NCI-H187 (cell line): ENCODE results near the gene MCRIP2.

Experiments
- DNase-seq, 2 experiments: peaks; one replicate each; lab custom pipeline; 2025; lab: John Stamatoyannopoulos, UW

MCRIP2 gene

DNA sequence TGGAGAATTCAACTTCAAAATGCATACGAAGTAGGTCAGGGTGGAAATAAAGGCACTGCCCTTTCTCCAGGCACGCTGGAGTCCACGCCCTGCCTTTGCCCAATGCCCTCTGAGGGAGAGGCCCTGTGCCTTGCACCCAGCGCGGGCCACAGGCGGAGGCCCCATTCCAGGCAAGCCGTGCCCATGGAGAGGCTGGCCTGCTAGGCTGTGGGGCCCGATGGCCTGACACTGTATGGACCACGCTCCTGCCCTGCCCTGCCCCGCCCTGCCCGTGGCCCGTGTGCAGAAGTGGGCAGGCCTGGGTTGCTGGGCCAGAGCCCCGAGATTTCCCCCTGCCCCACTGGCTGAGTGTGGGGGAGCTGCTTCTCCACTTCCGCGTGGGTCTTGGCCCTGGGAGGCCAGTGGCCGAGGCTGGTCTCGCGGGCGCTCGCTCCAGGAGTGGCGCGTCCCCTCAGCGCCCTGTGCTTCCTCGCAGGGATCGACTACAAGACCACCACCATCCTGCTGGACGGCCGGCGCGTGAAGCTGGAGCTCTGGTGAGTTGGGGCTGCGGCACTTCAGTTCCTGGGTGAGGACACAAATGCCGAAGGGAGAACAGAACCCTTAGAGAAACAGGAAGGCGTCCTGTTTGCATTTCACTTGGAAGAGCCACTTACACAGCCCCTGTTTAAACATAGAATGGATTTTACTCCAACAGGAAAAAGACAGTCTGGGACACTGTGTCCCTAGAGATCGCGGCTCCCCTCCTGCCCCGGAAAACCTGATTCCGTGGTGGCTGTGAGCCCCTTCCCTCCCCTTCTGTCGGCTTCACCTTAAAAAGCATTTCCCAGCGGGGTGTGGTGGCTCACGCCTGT is 24.7 kb upstream of the MCRIP2 start:
- no peak for DNase-seq

DNA sequence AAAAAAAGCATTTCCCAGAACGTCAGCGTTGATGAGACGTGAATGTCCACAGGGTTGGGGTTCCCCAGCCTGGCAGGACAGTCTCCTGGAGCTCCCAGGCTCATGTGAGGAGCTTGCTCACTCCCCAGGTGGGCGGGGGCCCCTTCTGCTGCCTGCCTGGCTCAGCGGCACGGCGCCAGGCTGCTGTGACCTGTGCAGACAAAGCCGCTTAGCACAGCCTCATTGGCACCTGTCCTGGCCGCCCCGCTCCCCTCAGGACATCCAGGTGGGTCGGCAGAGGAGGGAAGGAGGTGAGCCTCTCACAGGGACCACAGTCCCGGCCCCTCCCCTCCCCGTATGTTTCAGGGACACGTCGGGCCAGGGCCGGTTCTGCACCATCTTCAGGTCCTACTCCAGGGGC is 23.8 kb upstream of the MCRIP2 start:
- no peak for DNase-seq

DNA sequence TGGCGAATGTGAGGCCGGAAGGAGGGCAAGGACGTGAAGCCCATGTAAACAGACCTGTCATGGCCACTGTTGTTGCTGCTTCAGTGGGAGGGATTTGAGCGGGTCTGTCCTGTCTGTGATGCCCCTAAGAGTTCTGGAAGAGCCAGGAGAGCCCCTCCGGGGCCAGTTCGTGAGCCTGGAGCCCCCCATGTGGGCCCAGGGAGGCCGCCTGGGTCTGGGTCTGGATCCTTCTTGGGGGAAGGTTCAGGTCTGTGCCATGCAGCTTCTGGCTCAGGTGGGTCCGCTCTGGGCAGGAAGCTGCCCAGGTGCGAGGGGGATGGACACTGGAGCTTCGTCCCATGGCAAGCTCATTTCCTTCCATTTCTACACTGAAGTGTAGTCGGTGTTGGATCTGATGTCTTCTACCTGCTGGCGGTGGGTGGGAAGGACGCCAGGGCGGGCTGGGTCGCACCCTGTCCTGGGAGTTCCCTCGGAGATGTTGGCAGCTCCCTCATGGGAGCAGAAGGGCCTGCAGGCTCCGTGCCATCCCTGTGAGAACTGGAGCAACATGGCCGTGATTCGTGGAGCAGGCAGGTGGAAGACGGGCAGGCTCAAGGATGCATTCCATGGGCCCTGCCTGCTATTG is 22.0 kb upstream of the MCRIP2 start:
- DNase-seq: no peak

DNA sequence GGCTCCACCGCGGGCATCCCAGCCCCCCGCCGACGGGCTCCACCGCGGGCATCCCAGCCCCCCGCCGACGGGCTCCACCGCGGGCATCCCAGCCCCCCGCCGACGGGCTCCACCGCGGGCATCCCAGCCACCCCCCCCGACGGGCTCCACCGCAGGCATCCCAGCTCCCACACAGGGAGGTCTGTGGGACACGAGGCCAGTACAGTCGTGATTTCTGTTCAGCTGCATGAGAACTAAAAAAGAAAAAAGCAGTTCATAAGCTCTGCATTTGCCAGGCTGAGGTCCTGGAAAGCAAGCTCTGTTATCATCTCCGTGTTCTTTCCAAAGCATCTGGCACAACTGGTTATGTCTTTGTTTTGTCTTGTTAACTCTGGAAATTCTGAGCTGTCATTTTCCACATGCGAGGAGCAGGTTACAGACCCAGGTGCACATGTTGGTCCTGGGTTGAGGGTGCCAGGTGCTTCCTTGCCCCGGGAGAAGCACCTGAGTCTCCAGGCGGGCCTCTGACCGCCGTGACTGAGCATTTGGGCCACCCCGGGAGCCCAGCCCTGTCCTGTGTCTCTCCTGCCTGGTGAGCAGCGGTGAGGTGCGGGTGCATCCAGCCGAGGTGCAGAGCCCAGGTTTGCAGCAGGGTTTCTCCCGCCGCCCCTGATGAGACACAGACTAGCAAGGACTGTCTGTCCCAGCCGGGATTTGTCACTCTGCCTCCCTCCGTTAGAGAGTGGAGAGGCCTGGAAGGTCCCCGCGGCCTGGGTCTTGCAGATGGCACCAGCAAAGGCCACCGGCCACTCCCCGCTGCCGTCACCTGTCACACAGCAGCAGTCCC is 20.7 kb upstream of the MCRIP2 start:
- DNase-seq: no peak

DNA sequence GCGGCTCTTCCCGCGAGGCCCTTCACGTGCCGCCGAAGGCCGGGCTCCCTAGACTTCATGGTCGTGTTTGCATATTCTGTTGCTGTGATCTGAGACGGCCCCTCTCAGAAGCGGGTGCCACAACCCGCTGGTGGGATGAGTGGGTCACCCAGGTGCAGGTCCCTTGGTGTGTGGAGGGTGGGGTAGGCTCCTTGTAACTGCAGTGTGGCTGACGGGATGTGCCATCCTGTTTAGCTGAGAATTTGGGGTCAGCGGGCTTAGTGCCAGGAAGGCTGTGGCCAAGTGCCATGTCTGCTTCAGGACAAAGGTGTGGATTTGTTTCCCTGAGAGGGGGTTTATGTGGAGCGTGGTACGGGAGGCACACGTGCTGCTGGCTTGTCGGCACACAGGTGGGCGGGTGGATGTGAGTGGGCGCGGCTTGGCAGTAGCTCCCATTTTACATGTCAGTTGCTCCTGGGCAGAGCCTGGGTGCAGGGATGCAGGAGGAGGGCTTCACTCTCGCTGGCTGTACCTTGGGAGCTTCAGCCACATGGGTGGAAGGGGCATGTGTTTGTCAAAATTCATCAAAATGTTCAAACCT is 20.0 kb upstream of the MCRIP2 start:
- DNase-seq: no peak

DNA sequence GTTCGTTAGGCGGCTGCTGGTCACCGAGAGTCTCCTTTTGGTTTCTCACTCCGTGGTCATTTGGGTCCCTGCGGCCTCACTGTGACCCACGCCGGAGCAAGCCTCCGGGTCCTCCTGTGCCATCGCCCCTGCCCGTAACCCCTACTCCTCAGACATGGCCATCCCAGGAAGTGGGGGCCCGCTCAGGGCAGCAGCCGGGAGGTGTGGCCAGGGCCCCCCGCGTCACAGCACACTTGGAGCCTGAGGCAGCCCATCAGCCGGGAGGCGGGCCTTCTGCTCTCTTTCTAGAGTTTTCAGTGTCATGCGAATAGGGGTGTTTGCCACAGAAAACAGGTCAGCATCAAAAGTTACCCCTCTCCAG is 18.7 kb upstream of the MCRIP2 start:
- no peak for DNase-seq

DNA sequence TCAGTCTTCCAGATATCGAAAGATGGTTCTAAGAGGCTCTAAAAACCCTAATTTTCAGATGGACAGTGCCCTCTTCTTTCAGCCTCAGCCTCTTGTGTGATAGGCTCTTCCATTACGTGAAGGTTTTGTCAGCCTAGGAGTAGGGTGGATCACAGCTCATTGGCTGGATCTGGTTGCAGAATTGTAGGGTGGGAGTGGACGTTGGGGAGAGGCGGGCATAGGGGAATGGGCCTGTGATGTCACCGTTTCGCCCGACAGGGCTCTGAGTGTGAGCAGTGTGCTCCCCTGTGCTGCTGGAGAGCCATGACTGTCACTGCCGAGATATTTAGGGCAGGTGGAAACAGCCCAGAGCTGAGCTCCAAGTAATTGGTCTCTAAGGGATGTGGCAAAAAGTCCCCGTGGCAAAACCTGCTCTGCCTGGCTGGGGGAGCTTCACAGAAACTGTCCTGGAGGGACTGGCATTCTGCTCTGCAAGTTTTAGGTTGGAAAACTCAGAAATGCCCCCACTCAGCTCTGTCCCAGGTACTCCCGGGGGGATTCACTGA is 17.0 kb upstream of the MCRIP2 start:
- no peak for DNase-seq

DNA sequence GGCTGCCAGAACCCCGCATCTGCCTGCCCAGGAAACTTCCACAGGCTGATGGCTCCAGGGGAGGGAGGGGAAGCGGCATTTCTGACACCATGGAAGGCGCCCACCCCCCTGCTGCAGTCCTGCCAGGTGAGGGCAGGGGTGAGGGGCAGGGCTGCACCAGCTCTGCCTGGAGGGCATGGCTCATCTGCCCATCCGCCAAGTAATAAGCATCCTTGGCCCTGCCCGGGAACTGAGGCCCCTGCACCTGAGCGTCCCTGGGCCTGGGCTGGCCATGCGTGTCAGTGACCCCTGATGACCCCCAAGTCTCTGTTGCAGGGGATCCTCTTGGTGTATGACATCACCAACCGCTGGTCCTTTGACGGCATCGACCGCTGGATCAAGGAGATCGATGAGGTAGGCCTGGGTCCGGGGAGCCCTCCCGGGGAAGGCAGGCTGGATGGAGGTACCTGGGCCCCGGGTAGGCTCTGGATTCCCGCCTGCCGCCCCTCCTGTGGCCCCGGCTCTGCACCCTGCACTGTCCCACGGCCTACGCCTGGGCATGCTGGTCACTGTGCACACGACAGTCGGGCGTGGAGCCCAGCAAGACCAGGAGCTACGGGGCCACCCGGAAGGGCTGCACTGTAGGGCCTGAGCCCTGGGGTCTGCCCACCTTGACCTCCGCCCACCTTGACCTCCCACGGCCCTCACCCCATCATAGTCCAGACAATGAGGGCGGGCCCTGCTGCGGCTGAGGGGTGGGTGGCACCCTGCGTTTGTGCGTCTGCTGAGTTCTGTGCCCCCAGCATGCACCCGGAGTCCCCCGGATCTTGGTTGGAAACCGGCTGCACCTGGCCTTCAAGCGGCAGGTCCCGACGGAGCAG is 16.3 kb upstream of the MCRIP2 start:
- no peak for DNase-seq

DNA sequence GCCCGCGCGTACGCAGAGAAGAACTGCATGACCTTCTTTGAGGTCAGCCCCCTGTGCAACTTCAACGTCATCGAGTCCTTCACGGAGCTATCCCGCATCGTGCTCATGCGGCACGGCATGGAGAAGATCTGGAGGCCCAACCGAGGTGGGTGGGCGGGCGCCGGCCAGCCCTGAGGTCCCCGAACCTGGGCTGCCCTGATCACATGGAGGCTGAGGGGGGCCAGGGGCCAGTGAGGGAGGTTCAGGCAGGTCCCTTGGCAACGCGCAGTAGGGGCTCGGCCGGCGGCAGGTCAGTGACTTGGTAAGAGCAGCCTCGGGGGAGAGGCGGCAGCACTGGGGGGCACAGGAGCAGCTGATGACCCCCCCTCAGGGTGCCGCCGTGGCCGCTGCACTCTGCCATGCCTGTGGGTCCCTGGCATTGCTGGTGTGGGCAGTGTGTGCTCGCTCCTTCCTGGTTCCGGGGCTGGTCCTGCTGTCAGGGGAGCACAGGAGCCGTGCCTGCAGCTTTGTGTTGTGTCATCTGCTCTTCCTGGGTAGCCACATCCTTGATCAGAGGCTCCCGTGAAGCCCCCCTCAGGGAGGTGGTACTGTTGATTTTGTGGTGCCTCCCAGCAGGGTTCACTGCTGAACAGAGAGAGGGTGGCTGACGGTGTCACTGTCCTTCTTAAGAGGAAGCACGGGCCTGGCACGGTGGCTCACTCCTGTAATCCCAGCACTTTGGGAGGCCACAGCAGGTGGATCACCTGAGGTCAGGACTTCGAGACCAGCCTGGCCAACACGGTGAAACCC is 15.5 kb upstream of the MCRIP2 start:
- no peak for DNase-seq

DNA sequence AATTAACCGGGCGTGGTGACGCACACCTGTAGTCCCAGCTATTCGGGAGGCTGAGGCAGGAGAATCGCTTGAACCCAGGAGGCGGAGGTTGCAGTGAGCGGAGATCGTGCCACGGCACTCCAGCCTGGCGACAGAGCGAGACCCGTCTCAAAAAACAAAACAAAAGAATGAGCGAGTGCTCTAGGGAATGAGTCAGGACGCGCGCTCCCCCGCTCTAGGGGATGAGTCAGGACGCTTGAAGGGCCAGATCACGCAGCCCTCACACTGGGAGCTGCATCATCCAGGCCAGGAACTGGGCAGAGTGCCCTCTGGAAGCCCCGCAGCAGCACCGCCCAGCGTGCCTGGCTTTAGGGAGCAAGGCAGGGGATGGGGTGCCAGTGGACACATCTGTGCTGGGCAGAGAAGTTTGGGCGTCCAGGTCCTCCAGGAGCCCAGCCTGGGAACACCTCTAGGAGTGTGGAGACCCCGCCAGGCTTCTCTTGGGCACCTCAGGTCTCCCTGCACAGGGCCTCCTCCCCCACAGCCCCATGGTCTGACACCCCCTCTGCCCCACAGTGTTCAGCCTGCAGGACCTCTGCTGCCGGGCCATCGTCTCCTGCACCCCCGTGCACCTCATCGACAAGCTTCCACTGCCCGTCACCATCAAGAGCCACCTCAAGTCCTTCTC is 14.7 kb upstream of the MCRIP2 start:
- no peak for DNase-seq

DNA sequence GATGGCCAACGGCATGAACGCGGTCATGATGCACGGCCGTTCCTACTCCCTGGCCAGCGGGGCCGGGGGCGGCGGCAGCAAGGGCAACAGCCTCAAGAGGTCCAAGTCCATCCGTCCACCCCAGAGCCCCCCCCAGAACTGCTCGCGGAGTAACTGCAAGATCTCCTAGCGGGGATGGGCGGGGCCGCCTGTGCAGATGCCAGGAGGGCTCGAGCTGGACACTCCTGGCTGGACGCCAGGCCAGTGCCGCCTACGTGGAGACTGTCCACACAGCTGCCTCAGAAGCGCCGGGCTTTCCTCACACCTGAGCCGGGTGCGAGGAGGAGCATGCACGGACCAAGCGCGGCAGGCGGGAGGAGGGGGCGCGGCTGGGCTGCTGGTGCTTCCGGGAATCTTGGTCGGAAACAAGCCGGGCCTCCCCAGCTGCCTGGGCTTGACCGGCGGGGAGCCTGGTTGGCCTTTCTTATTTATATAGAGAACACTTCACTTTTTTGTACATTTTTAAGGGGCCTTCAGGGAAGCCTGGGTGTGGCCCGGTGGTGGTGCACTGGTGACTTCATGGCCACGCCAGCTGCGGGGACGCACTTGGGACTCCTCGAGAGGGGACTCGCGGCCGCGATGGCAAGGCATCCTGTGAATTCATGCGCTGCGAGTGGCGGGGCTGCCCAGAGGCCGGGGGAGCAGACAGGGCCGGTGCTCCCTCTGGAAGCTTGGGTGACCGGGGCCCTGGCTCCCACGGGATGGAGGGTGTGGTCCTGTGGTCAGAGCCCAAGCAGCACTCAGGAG is 14.0 kb upstream of the MCRIP2 start:
- DNase-seq: no peak

DNA sequence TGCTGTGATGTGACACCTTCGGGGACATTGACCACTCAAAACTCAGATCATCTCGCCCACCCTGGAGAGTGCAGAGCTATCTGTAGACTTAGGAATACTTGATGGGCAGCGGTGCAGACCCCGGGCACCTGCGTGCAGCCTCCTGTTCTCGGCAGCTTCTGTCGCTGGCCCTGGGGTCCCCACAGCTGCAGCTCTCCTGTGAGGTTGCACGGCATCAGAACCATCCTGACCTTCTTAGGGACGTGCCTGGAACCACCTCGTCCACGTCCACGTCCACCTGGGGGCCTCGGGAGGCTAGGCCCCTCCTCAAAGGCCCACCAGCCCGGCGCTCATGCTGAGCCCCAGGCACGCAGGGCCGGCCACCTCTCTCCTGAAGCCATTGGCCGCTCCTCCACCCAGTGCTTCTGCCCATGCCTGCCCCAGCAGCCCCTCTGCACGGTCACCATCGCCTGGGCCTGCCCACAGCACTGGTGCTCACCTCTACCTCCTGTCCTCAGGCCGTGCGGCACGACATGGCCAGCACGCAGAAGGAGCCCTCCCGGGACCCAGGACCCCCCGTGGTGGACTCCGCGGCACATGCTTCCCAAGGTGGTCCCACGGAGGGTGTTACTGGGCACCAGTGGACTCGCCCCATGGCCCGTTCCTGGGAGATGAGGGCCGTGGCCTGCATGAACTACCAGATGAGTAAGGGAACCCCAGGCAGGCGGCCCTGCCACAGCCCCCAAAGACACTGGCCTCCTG is 13.1 kb upstream of the MCRIP2 start:
- DNase-seq: no peak

DNA sequence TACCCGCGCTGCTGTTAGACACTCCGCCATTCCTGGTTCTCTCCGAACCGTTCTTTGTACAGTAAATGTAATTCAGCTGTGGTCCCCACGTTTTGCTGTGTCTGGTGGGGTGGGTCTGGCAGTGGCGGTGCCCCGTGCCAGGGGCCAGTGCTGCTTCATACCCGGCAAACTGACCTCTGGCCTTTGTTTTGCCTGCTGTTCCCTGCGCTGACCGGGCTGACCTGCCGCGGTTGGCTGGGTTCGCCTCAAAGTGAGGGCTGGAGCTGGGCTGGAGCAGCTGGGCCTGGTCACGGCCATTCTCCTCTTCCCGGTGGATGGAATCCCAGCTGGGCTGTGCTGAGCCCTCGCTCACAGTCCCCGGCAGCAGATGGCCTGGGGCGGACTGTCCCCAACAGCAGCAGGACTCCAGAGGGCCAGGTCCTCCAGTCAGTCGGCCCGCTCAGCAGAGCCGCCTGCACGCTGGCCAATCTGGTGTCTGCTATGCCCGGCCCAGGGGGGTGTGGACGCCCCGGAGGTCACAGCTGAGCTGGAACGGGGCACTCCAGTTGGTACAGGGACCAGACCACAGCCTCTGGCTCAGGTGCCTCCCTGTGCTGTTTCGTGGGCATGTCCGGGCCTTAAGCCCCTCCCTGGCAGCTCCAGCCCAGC is 12.3 kb upstream of the MCRIP2 start:
- no peak for DNase-seq

DNA sequence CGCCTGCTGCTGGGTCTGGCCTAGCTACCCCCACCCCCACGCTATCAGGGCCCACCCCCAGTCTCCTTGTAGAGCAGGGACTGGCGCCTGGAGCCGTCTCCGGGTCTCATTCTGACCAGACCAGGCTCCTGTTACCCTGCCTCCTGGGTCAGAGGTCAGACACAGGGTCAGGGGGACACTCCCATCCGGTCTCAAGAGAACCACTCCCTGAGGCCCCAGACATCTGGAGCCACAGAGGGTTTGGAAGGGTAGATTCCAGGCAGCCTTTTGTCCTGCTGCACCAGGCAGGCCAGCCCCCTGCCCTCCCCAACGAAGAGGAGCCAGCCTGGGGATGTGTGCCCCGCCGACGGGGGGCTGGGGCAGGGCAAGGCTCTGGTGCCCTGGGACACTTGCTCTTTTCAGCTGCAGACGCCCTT is 11.8 kb upstream of the MCRIP2 start:
- DNase-seq: no peak

DNA sequence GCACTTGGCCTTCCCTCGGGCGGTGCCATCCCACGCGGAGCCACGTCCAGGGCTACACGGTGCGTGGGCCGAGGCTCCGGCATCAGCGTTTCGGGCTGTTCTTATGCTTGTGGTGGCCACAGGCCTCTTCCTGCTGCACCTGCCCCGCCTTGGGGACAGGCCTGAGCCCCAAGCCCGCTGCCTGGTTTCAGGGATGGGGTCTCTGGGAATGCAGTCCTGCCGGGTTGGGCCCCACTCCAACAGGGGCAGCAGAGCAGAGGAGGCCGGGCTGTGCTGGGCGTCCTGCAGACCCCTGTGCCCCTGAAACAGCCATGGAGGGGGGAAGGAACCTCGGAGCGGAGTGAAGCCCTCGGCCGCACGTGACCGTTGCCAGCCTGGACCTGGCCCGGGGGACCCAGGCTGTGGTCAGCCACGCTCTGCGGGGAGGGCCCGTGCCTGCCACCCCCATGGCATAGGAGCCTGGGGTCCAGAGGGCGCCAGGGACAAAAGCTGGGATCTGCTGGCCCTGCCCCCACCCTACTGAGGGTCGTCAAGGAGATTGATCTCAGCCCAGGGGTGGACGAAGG is 11.3 kb upstream of the MCRIP2 start:
- DNase-seq: no peak

DNA sequence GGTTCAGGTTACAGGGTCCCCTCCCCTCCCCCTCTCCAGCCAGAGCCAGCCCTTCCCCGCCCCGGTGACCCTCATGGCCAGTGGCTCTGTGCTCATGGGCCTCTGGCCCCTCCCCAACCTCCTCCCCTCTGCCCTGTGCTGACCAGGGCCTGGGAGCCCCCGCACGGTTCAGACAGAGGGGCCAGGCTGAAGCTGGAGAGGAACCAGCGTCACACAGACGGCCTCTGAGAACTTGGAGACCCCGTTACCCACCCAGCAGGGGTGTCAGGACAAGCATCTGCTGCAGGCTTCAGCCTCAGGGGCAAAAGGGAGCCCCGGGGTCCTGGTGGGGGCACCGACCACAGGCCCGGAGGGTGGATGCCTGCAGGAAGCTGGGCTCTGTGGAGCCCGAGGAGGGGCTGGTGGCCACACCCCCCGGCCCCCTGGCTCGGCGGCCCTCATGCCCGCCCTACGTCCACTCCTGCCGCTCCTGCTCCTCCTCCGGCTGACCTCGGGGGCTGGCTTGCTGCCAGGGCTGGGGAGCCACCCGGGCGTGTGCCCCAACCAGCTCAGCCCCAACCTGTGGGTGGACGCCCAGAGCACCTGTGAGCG is 10.7 kb upstream of the MCRIP2 start, which contains the start of gene WFIKKN1:
WFIKKN1 (plus strand) TSS at position 171 of the 591 bp plus-strand sequence; CDS start at position 440, 269 bp downstream.
- DNase-seq: no peak

DNA sequence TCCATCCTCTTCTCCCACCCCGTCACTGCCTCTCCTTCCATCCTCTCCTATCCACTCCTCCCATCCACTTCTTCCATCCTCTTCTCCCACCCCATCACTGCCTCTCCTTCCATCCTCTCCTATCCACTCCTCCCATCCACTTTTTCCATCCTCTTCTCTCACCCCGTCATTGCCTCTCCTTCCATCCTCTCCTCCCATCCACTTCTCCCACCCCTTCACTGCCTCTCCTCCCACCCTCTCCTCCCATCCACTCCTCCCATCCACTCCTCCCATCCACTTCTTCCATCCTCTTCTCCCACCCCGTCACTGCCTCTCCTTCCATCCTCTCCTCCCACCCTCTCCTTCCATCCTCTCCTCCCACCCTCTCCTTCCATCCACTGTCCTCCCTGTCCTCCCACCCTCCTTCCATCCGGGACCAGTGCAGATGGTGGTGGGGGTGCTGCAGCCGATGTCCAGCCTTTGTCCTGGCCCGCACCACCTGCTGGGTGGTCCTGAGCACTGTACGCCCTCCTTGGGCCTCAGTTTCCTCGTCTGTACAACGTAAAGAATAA is 9.7 kb upstream of the MCRIP2 start:
- DNase-seq: no peak
